Ovary (tissue), 3 donors: ENCODE measurements around the gene CNKSR3.

ENCODE experiments used
- CTCF ChIP-seq, 3 donors: fragments of 450-650 bp in 2 of 3; fragments of 200-600 bp in 1 of 3; IDR thresholded peaks; one replicate each; pipeline versions ENCODE4 v1.5.1 to v1.8.0; 2016 to 2022; ENCODE audit warnings: antibody characterized with exemption in 3 of 3, mild to moderate bottlenecking in 1 of 3
- POLR2A ChIP-seq: fragments of 450-650 bp; IDR thresholded peaks from one replicate; pipeline ENCODE4 v1.6.1; 2017; ENCODE audit warnings: antibody characterized with exemption, mild to moderate bottlenecking, moderate library complexity
- donor health status: DM: no; HTN: no; CAD: no.

GRCh38 chr6:154414021-154414813 lies 96.3 kb downstream of the CNKSR3 start:
- TF ChIP-seq CTCF (IDR thresholded peaks at IDR 0.05), result no peak
- TF ChIP-seq POLR2A, result no peak
